ENCODE data around the gene EVI5.
"Not testable (repeated sequence)": the region's sequence is repeated elsewhere in the genome, so short reads cannot be mapped to it uniquely, and the experiment has no call there.

DNA sequence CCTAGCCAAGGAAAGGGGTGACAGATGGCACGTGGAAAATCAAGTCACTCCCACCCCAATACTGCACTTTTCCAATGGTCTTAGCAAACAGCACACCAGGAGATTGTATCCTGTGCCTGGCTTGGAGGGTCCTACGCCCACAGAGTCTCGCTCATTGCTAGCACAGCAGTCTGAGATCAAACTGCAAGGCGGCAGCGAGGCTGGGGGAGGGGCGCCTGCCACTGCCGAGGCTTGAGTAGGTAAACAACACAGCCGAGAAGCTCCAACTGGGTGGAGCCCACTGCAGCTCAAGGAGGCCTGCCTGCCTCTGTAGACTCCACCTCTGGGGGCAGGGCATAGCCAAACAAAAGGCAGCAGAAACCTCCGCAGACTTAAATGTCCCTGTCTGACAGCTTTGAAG is 195.5 kb downstream of the EVI5 start:
- TF ChIP-seq, protein P1, sequence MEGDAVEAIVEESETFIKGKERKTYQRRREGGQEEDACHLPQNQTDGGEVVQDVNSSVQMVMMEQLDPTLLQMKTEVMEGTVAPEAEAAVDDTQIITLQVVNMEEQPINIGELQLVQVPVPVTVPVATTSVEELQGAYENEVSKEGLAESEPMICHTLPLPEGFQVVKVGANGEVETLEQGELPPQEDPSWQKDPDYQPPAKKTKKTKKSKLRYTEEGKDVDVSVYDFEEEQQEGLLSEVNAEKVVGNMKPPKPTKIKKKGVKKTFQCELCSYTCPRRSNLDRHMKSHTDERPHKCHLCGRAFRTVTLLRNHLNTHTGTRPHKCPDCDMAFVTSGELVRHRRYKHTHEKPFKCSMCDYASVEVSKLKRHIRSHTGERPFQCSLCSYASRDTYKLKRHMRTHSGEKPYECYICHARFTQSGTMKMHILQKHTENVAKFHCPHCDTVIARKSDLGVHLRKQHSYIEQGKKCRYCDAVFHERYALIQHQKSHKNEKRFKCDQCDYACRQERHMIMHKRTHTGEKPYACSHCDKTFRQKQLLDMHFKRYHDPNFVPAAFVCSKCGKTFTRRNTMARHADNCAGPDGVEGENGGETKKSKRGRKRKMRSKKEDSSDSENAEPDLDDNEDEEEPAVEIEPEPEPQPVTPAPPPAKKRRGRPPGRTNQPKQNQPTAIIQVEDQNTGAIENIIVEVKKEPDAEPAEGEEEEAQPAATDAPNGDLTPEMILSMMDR (IDR thresholded peaks at IDR 0.05; ENCODE audit: borderline replicate concordance, extremely low read depth, low read length, poor library complexity, severe bottlenecking), result not testable (repeated sequence)
- TF ChIP-seq EZH2 (IDR thresholded peaks at IDR 0.05; ENCODE audit: borderline replicate concordance, low read depth, low read length, severe bottlenecking), result not testable (repeated sequence)

Data from DND-41 (cell line).